Heart right ventricle (tissue), 16 donors: ENCODE results near the gene COPB2. TPM values are rescaled to one million over a fixed set of nuclear protein-coding genes. Genes with fewer than 3 reads are reported as not detected.
"Not testable (repeated sequence)": the region's sequence is repeated elsewhere in the genome, so short reads cannot be mapped to it uniquely, and the experiment has no call there.

Source experiments
- ATAC-seq, 8 donors: fragments of 200-7000 bp; cut with Tn5 transposase; one replicate each; pipeline ENCODE4 v1.9.1; 2020; ENCODE audit warnings: mild to moderate bottlenecking in 8 of 8, moderate library complexity in 8 of 8, moderate number of reproducible peaks in 1 of 8
- DNase-seq, 2 donors: peaks; one replicate each; pipeline ENCODE4 v3.0.0-alpha.2; 2020
- H3K27ac ChIP-seq, 10 donors: fragments of 200-600 bp; sonication (generic) in 2 of 10; one replicate each; pipeline versions ENCODE4 v1.5.0 to v1.8.0; 2020 to 2022; ENCODE audit warnings: mild to moderate bottlenecking in 3 of 10
- H3K27me3 ChIP-seq, 7 donors: fragments of 200-600 bp; one replicate each; pipeline ENCODE4 v1.8.0; 2021 to 2022; ENCODE audit warnings: mild to moderate bottlenecking in 2 of 7
- H3K36me3 ChIP-seq, 9 donors: fragments of 200-600 bp; sonication (generic) in 1 of 9; one replicate each; pipeline versions ENCODE4 v1.5.0 to v1.8.0; 2020 to 2022; ENCODE audit warnings: mild to moderate bottlenecking in 2 of 9
- H3K4me1 ChIP-seq, 9 donors: fragments of 200-600 bp; sonication (generic) in 1 of 9; one replicate each; pipeline versions ENCODE4 v1.5.0 to v1.8.0; 2020 to 2022; ENCODE audit warnings: mild to moderate bottlenecking in 4 of 9
- H3K4me3 ChIP-seq, 10 donors: fragments of 200-600 bp; sonication (generic) in 2 of 10; one replicate each; pipeline versions ENCODE4 v1.5.0 to v1.8.0; 2020 to 2022; ENCODE audit warnings: mild to moderate bottlenecking in 7 of 10, moderate library complexity in 2 of 10
- H3K9me3 ChIP-seq, 11 donors: fragments of 200-600 bp in 10 of 11; sonication (generic) in 2 of 11; one replicate each; pipeline versions ENCODE4 v1.5.0 to v1.8.0; 2013 to 2022; ENCODE audit warnings: mild to moderate bottlenecking in 2 of 11, control low read depth in 1 of 11, moderate library complexity in 1 of 11
- WGBS, 2 donors: extraction: QIAGEN DNeasy Blood & Tissue Kit; methylation state at CpG; one replicate each; pipeline ENCODE4 v1.1.7; 2013; ENCODE audit warnings: inconsistent platforms in 1 of 2; 5-methylcytosine and 5-hydroxymethylcytosine counted together
- intact Hi-C, 10 donors: fragments of 100-400 bp; cut with DNase I; formaldehyde crosslinking; loops; one replicate each; pipeline versions ENCODE4 v1.11.1 to v1.14.2; 2022
- polyA plus RNA-seq, 2 donors: library from polyadenylated mRNA; stranded (reverse); fragments of 200-250 nt; gene quantifications; one replicate each; pipeline ENCODE4 v1.2.3, GENCODE V29; 2013
- total RNA-seq, 10 donors: library from RNA; stranded (reverse); fragmentation: NEBNext Ultra II Directional in 3 of 10; extraction: Animal tissue kit (Norgen Biotek cat#: 25700) in 3 of 10; gene quantifications; one replicate each; pipeline versions ENCODE4 v1.2.1 to v1.2.4, GENCODE V29; 2021 to 2023
- TF ChIP-seq, protein P1 (sequence below), 9 donors: fragments of 200-600 bp; sonication (generic) in 2 of 9; IDR thresholded peaks; one replicate each; pipeline versions ENCODE4 v1.5.0 to v1.8.0; 2021 to 2022; ENCODE audit warnings: antibody characterized with exemption in 9 of 9, mild to moderate bottlenecking in 5 of 9, moderate library complexity in 1 of 9
- donor health status: Arrhythmogenic right ventricular cardiomyopathy.
- donor health status: ischemic (EF 13 %, LVEDD 7.1; RV severe dilation, severe dysfunction).
- donor health status: healthy with polysubstance abuse.
- donor health status: DM: no; HTN: yes; CAD: no.
- donor health status: DM: no; HTN: no; CAD: no.
- donor health status: ischemic (EF 25% LVEDD 6.9; RV normal size, moderate dysfunction).
- donor health status: ischemic (EF 25% LVEDD 5.7; RV mildly dilated, moderate dysfunction).
- donor health status: healthy.
- donor health status: DM: yes; HTN: yes; CAD: no.
- donor health status: Ischemic cardiomyopathy.
- donor health status: ischemic (EF 35%, LVEDD 5.7; RV mildly dilated, moderate dysfunction).
- donor health status: nonischemic (EF 11% LVEDD 7.7; RV severe dilation, severe dysfunction).
- donor health status: DM: yes; HTN: yes; CAD: no.
- donor health status: PGD.
- donor health status: ischemic (EF 29% LVEDD 5.4; RV normal size, mild dysfunction).
- donor health status: nonischemic (EF 23%, LVEDD 6.1; RV moderate dilation, normal function).

The COPB2 gene
- total and polyA plus RNA-seq, 12 donors, result 15.4 to 79.7 (median 65.2) TPM

- H3K9me3 ChIP-seq, result peaks cover 0 to 61% (median 29%) of the 10 kb centered on the region in 11 donors
- no peaks in the 10 kb centered on the region for H3K27me3 ChIP-seq
- peaks cover 0 to 6% (median 0%) of the 10 kb centered on the region in 9 donors for H3K4me1 ChIP-seq
- ATAC-seq (no peak), DNase-seq (no peak)
- no peaks in the 10 kb centered on the region for H3K36me3 ChIP-seq
- H3K4me3 ChIP-seq, result no peak overlapping the region
- WGBS, 2 donors, result 94 to 98% methylated on average over 1 of the region's 1 CpG
- no peak overlapping the region for H3K27ac ChIP-seq
- TF ChIP-seq, protein P1, sequence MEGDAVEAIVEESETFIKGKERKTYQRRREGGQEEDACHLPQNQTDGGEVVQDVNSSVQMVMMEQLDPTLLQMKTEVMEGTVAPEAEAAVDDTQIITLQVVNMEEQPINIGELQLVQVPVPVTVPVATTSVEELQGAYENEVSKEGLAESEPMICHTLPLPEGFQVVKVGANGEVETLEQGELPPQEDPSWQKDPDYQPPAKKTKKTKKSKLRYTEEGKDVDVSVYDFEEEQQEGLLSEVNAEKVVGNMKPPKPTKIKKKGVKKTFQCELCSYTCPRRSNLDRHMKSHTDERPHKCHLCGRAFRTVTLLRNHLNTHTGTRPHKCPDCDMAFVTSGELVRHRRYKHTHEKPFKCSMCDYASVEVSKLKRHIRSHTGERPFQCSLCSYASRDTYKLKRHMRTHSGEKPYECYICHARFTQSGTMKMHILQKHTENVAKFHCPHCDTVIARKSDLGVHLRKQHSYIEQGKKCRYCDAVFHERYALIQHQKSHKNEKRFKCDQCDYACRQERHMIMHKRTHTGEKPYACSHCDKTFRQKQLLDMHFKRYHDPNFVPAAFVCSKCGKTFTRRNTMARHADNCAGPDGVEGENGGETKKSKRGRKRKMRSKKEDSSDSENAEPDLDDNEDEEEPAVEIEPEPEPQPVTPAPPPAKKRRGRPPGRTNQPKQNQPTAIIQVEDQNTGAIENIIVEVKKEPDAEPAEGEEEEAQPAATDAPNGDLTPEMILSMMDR (IDR thresholded peaks at IDR 0.05), result no peak
- intact Hi-C loops, result no loop called here
Observed at GRCh38 chr3:139416275-139416674, 26.8 kb upstream of the COPB2 start.

- H3K27me3 ChIP-seq, result no peaks in the 10 kb centered on the region
- H3K4me1 ChIP-seq, result no peaks in the 10 kb centered on the region
- intact Hi-C loops, result no loop called here
- DNase-seq, result no peak
- 56 to 65% methylated on average over 2 of the region's 2 CpGs for WGBS, 2 donors
- H3K4me3 ChIP-seq, result no peak overlapping the region
- H3K9me3 ChIP-seq, result peaks cover 0 to 76% (median 30%) of the 10 kb centered on the region in 11 donors
- H3K36me3 ChIP-seq, result no peaks in the 10 kb centered on the region
- TF ChIP-seq, protein P1 (IDR thresholded peaks at IDR 0.05), result no peak
- no peak overlapping the region for H3K27ac ChIP-seq
- peak in 1 of 8 donors; percentile 18 for ATAC-seq
Observed at GRCh38 chr3:139414608-139415224, 25.3 kb upstream of the COPB2 start.

GRCh38 chr3:139412891-139413290, 23.4 kb upstream of the COPB2 start:
- ATAC-seq, DNase-seq, H3K4me3 ChIP-seq, H3K27me3 ChIP-seq, intact Hi-C loops, H3K27ac ChIP-seq, H3K4me1 ChIP-seq, H3K36me3 ChIP-seq: not testable (repeated sequence)
- H3K9me3 ChIP-seq, result peaks cover 0 to 94% (median 36%) of the 10 kb centered on the region in 11 donors

GRCh38 chr3:139401155-139401554, 11.7 kb upstream of the COPB2 start:
- H3K4me3 ChIP-seq, intact Hi-C loops, ATAC-seq, DNase-seq, H3K27me3 ChIP-seq, H3K27ac ChIP-seq, H3K4me1 ChIP-seq: not testable (repeated sequence)
- Histone ChIP-seq H3K36me3 (peaks cover 0 to 10% (median 0%) of the 10 kb centered on the region in 9 donors), H3K9me3 (peaks cover 0 to 55% (median 4%) of the 10 kb centered on the region in 11 donors)
- 81 to 85% methylated on average over 2 of the region's 2 CpGs for WGBS, 2 donors

DNA sequence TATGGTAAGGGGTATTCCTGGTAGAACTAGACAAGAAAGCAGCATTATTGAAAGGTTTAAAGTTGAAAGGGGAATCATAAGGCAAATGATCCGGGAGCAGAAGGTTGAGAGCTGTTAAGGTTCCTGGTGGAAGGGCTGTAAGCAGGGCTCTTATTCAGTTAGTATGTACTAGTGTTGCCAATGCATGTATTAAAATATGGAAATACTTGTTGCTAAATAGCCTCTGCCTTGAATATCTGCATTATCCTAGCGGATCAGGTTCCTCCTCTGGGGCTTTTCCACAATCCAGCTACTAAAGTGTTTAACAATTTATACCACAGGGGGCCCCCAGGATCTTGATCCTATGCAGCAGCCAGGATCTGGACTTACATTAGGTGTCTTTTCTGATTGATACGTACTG, 7.3 kb upstream of the COPB2 start:
- no peak overlapping the region for H3K27ac ChIP-seq
- H3K4me3 ChIP-seq, result no peak overlapping the region
- peaks cover 0 to 11% (median 4%) of the 10 kb centered on the region in 11 donors for H3K9me3 ChIP-seq
- ATAC-seq (no peak), DNase-seq (no peak)
- TF ChIP-seq, protein P1 (IDR thresholded peaks at IDR 0.05), result no peak
- peaks cover 0 to 25% (median 0%) of the 10 kb centered on the region in 9 donors for H3K4me1 ChIP-seq
- H3K27me3 ChIP-seq, result no peaks in the 10 kb centered on the region
- WGBS, 2 donors, result 98 to 99% methylated on average over 3 of the region's 3 CpGs
- peaks cover 0 to 10% (median 0%) of the 10 kb centered on the region in 9 donors for H3K36me3 ChIP-seq
- intact Hi-C loops, result no loop called here
